ENCODE measurements around the gene INPP5E. TPM values are rescaled to one million over a fixed set of nuclear protein-coding genes. Genes with fewer than 3 reads are reported as not detected.

INPP5E gene
- total and polyA plus RNA-seq, 2 donors (not counting 1 experiment from before 2014, with no cell fraction given), result 31.0 to 33.1 TPM

GRCh38 chr9:136474974-136475865 lies 35.6 kb upstream of the INPP5E start:
- no peak overlapping the region for H3K4me3 Mint-ChIP-seq
- peaks cover 99% of the 10 kb centered on the region for H3K79me2 ChIP-seq (ENCODE audit: control insufficient read depth, insufficient read depth, low read length)
- H4K20me1 ChIP-seq (ENCODE audit: control insufficient read depth, insufficient read depth, low read length, poor library complexity, severe bottlenecking), result peaks cover 99% of the 10 kb centered on the region
- no peak overlapping the region for H3K27ac Mint-ChIP-seq
- H3K27me3 Mint-ChIP-seq, result no peaks in the 10 kb centered on the region
- ChIA-PET CTCF (no interaction called here), POLR2A (no interaction called here)
- H3K9me3 ChIP-seq (ENCODE audit: control extremely low read depth in 1 of 3, control insufficient read depth in 2 of 3, insufficient read depth in 1 of 3, low read length in 2 of 3), result no peaks in the 10 kb centered on the region
- intact Hi-C loops (cut with micrococcal nuclease), result no loop called here
- no peak overlapping the region for H2AFZ ChIP-seq (ENCODE audit: insufficient read depth, low read depth, low read length, poor library complexity, severe bottlenecking)
- H3K4me3 ChIP-seq (ENCODE audit: control extremely low read depth in 1 of 5, extremely low read depth in 1 of 5, insufficient read depth in 1 of 5, low read depth in 2 of 5, low read length in 4 of 5), result no peak overlapping the region
- H3K4me1 Mint-ChIP-seq, result peaks cover 9% of the 10 kb centered on the region
- H3K27ac ChIP-seq (ENCODE audit: low read length in 2 of 2), result no peak overlapping the region
- H3K4me2 ChIP-seq (replicated peaks; ENCODE audit: low read depth, low read length, poor library complexity, severe bottlenecking), result no peak overlapping the region
- DNase-seq (no peak), ATAC-seq (ENCODE audit: low read depth) (no peak)
- no peaks in the 10 kb centered on the region for H3K27me3 ChIP-seq (replicated peaks in 1 of 4; ENCODE audit: control extremely low read depth in 1 of 4, control insufficient read depth in 3 of 4, insufficient read depth in 4 of 4, low read length in 3 of 4)
- no peaks in the 10 kb centered on the region for H3K9me3 Mint-ChIP-seq (ENCODE audit: insufficient read depth)
- no peak for TF ChIP-seq EZH2 (IDR thresholded peaks at IDR 0.05; ENCODE audit: borderline replicate concordance, insufficient read depth, low read depth, low read length, poor library complexity, severe bottlenecking)
- no peak for TF ChIP-seq CTCF (IDR thresholded peaks at IDR 0.05)
- no peak overlapping the region for H3K9ac ChIP-seq (ENCODE audit: low read length)
- WGBS (ENCODE audit: insufficient coverage), result 96% methylated on average over 34 of the region's 34 CpGs
- peaks cover 0 to 78% of the 10 kb centered on the region in 2 experiments for H3K36me3 ChIP-seq (replicated peaks in 1 of 2; ENCODE audit: control extremely low read depth in 1 of 2, control insufficient read depth in 1 of 2, extremely low read depth in 1 of 2, insufficient read depth in 2 of 2, low read length in 1 of 2)
- H3K4me1 ChIP-seq (ENCODE audit: control insufficient read depth in 2 of 2, insufficient read depth in 2 of 2, low read length in 2 of 2), result no peaks in the 10 kb centered on the region

GRCh38 chr9:136474021-136474640 lies 34.5 kb upstream of the INPP5E start:
- CTCF ChIA-PET, result no interaction called here
- POLR2A ChIA-PET, result interaction anchor here (0.6 kb wide), 1 partner anchor 239 kb away, joined by 3 read pairs; no protein-coding TSS in a partner anchor
- H3K9ac ChIP-seq (ENCODE audit: low read length), result no peak overlapping the region
- peaks cover 4% of the 10 kb centered on the region for H3K4me1 Mint-ChIP-seq
- H2AFZ ChIP-seq (ENCODE audit: insufficient read depth, low read depth, low read length, poor library complexity, severe bottlenecking), result no peak overlapping the region
- no peak overlapping the region for H3K4me3 Mint-ChIP-seq
- DNase-seq (no peak), ATAC-seq (ENCODE audit: low read depth) (no peak)
- no peak for TF ChIP-seq EZH2 (IDR thresholded peaks at IDR 0.05; ENCODE audit: borderline replicate concordance, insufficient read depth, low read depth, low read length, poor library complexity, severe bottlenecking)
- TF ChIP-seq CTCF (IDR thresholded peaks at IDR 0.05), result no peak
- no peaks in the 10 kb centered on the region for H3K27me3 ChIP-seq (replicated peaks in 1 of 4; ENCODE audit: control extremely low read depth in 1 of 4, control insufficient read depth in 3 of 4, insufficient read depth in 4 of 4, low read length in 3 of 4)
- intact Hi-C loops (cut with micrococcal nuclease), result no loop called here
- H3K9me3 ChIP-seq (ENCODE audit: control extremely low read depth in 1 of 3, control insufficient read depth in 2 of 3, insufficient read depth in 1 of 3, low read length in 2 of 3), result no peaks in the 10 kb centered on the region
- no peaks in the 10 kb centered on the region for H3K9me3 Mint-ChIP-seq (ENCODE audit: insufficient read depth)
- no peak overlapping the region for H3K27ac ChIP-seq (ENCODE audit: low read length in 2 of 2)
- peaks cover 100% of the 10 kb centered on the region for H4K20me1 ChIP-seq (ENCODE audit: control insufficient read depth, insufficient read depth, low read length, poor library complexity, severe bottlenecking)
- H3K4me1 ChIP-seq (ENCODE audit: control insufficient read depth in 2 of 2, insufficient read depth in 2 of 2, low read length in 2 of 2), result no peaks in the 10 kb centered on the region
- peaks cover 99% of the 10 kb centered on the region for H3K79me2 ChIP-seq (ENCODE audit: control insufficient read depth, insufficient read depth, low read length)
- H3K4me3 ChIP-seq (ENCODE audit: control extremely low read depth in 1 of 5, extremely low read depth in 1 of 5, insufficient read depth in 1 of 5, low read depth in 2 of 5, low read length in 4 of 5), result no peak overlapping the region
- 97% methylated on average over 25 of the region's 27 CpGs for WGBS (ENCODE audit: insufficient coverage)
- no peak overlapping the region for H3K4me2 ChIP-seq (replicated peaks; ENCODE audit: low read depth, low read length, poor library complexity, severe bottlenecking)
- H3K27ac Mint-ChIP-seq, result no peak overlapping the region
- H3K36me3 ChIP-seq (replicated peaks in 1 of 2; ENCODE audit: control extremely low read depth in 1 of 2, control insufficient read depth in 1 of 2, extremely low read depth in 1 of 2, insufficient read depth in 2 of 2, low read length in 1 of 2), result peaks cover 0 to 88% of the 10 kb centered on the region in 2 experiments
- no peaks in the 10 kb centered on the region for H3K27me3 Mint-ChIP-seq
